Fibroblast of the aortic adventitia (primary cell): Measurements from ENCODE around the gene GRM5. TPM values are rescaled to one million over a fixed set of nuclear protein-coding genes. Genes with fewer than 3 reads are reported as not detected.
"Not testable (repeated sequence)": the region's sequence is repeated elsewhere in the genome, so short reads cannot be mapped to it uniquely, and the experiment has no call there.

ENCODE experiments used
- DNase-seq: peaks from one replicate; pipeline ENCODE4 v3.0.0-alpha.2; 2010; ENCODE audit warnings: low read depth
- H3K4me3 ChIP-seq: 2 replicates; pipeline ENCODE4 v1.5.1; 2011; ENCODE audit warnings: low read depth, mild to moderate bottlenecking, control low read depth, low read length, moderate library complexity
- total RNA-seq: library from RNA; depleted of rRNA; stranded (reverse); fragments of >200 nt; gene quantifications from 2 replicates; pipeline ENCODE4 v1.2.3, GENCODE V29; 2012; ENCODE audit warnings: low replicate concordance
- TF ChIP-seq, protein P1 (sequence below): IDR thresholded peaks from 2 replicates; pipeline ENCODE4 v1.5.1; 2011; ENCODE audit warnings: mild to moderate bottlenecking, low read length, control low read depth, inconsistent platforms; ENCODE audit not compliant: insufficient read depth

Gene GRM5
- total RNA-seq, 1 donor: under 0.01 TPM

DNA sequence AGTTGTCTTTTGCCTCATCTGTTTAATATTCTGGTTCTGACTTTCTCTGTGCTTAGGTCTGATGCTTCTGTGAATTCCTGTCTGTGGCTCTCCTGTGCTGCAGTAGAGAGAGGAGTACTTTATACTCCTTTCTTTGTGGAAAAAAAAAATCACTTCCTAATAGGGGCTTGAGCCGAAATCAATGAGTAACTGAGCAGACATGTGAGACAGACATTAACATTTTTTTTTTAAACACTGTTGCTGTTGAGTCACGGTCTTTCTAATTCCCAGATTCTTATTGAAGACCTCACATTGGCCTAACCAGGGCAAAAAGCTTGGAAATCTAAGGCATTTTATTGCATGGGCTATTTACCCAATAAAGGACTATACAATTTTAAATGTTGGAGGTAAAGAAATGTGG is 86.1 kb downstream of the GRM5 start:
- TF ChIP-seq, protein P1, sequence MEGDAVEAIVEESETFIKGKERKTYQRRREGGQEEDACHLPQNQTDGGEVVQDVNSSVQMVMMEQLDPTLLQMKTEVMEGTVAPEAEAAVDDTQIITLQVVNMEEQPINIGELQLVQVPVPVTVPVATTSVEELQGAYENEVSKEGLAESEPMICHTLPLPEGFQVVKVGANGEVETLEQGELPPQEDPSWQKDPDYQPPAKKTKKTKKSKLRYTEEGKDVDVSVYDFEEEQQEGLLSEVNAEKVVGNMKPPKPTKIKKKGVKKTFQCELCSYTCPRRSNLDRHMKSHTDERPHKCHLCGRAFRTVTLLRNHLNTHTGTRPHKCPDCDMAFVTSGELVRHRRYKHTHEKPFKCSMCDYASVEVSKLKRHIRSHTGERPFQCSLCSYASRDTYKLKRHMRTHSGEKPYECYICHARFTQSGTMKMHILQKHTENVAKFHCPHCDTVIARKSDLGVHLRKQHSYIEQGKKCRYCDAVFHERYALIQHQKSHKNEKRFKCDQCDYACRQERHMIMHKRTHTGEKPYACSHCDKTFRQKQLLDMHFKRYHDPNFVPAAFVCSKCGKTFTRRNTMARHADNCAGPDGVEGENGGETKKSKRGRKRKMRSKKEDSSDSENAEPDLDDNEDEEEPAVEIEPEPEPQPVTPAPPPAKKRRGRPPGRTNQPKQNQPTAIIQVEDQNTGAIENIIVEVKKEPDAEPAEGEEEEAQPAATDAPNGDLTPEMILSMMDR: no peak
- no peak overlapping the region for H3K4me3 ChIP-seq
- no peak for DNase-seq

DNA sequence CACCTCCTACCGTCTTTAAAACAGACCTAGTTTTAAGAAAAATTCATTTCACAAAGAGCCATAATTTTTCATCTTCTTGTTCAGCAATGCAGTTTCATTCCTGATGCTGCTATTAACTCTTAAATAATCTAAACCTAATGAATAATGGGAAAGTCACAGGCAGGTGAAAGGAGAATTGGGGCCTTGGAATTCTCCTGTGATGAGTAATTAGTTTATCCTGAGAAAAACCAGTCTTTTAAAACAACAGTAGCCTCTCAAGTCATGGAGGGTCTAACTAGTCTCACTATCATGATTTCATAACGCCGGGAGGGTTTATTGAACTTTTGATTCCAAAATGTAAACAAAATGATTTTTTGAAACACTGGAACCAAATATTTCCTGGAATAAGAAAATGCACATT is 86.8 kb downstream of the GRM5 start:
- DNase-seq, H3K4me3 ChIP-seq: not testable (repeated sequence)

DNA sequence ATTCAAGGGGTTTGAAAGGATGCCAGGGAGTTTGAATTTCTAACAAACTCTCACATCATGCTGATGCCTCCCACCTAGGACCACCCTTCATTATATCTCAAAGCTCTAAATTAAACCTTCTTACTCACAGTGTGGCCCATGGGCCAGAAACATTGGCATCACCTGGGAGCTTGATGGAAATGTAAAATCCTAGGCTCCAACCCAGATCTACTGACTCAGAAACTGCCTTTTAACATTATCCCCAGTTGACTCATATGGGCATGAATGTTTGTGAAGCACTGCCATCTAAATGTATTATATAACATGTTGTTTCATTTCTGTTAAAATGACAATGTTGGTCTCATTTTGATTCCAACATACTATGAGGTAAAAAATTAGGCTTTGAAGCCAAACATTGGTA is 90.3 kb downstream of the GRM5 start:
- H3K4me3 ChIP-seq, DNase-seq: not testable (repeated sequence)

DNA sequence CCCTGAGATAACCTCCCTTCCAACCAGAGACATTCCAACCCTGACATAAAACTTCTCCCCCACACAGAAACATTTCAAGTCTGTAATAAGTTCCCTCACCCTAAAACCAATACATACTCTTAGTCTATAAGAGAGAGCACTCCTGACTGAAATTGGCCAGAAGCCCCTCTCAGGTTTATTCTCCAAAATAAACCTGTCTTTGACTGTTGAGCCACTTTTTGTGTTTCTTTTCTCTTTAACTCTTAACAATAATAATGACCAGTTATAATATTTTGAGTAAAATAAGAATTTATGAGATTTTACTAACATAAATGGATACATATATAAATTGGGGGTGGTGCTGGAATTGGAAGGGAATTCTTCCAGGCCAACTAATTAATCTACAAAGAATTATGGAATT is 93.6 kb downstream of the GRM5 start:
- no peak overlapping the region for H3K4me3 ChIP-seq
- TF ChIP-seq, protein P1: no peak
- no peak for DNase-seq

DNA sequence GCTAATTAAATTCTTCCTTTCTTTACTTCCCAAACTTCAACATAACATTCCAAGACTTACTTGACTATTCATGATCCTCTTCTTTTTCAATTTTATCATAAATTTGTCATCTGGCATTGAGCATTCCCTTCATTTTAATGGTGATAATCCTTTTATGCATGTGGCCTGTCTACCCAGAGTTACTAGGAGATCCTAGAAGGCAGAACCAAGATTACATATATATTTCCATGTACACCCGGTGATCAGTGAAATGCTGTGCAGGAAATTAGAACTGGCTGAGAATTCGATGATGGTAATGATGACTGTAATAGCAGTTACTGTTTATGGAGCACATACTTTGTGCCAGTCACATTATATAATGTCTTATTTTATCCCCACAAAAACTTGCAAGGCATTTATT is 104.2 kb downstream of the GRM5 start:
- H3K4me3 ChIP-seq, DNase-seq: not testable (repeated sequence)

DNA sequence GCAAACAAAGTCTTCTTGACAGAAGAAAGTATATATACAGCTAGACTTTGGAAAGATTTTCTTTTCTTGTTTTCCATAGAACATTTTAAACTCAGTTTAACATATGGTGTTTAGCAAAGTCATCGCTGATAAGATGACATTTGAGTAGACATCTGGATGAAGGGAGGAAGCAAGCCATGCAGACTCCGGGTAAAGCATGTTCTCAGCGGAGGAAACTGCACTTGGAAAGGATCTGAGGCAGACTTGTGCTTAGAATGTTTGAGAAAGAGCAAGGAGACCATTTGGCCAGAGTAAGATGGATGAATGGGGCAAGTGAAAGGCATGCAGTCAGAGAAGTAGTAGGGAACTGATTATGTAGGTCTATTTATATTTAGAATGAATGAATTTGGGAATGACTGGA is 105.9 kb downstream of the GRM5 start:
- H3K4me3 ChIP-seq, DNase-seq: not testable (repeated sequence)

DNA sequence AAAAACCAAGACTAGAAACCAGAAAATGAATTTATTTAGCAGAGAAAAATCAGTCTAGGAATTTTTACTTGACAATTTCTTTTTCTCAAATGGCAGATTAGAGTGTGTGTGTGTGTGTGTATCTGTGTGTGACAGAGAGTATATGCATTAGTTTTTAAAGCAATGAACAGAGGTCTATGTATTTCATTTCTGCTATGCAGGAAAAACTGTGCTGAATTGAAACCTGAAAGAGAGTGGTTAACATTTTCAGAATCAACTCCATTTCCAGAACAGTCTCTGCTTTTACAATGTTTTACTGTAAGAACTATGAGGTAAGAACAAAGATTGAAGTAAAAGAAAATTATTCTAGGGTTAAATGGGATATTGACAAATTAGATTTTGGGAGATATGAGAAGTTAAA is 114.8 kb downstream of the GRM5 start:
- no peak overlapping the region for H3K4me3 ChIP-seq
- TF ChIP-seq, protein P1: no peak
- DNase-seq: no peak

DNA sequence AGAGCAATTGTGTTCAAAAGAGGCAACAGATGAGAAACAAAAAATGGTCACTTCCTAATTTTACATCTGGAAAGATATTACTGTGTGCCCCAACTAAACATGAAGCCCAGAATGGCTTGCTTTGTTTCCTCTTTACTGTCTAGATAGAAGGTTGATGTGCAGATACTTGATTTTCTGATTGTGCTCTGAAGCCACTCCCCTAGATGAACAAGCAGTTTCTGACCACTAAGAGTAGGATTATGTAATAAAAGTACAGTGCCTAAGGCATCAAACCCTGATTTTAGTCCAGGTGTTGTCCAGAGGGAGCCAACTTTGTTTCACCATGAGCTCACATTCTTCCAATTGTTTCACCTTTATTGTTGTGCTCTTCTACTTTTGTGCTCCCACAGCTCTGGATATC is 116.9 kb downstream of the GRM5 start:
- not testable (repeated sequence) for DNase-seq

DNA sequence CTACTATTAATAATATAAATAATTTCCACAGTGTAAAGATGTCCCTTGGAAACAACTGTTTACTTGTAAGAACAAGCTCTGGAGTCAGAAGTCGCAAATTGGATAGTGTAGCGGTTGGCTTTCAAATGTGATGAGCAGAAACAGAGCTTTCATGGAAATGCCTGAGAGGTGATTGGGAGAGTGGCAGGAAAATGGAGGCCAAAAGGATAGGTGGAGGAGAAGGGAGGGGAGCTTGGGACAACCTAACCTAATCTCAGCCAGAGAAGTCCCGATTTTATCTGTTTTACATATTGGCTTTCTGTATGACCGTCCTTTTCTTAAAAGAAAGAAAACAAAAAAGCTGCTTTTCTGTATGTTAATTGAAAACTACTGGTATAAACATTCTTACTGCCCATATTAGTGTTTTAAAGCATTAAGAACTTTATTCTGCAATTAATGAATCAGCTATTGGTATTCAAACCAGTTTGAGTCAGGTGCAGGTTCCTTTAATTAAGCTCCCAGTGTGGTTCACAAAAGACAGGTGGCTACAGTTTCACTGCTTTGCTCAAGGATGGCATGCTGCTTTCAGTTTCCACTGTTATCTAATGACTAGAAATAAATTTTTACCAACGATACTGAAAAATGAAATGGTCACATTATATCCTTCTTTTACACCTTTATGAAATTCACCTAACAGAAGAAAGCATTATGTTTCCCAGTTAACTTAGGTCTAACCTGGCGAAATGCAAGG is 117.8 kb downstream of the GRM5 start:
- H3K4me3 ChIP-seq, DNase-seq: not testable (repeated sequence)

More for the DNA sequence above, 116.9 kb downstream of the GRM5 start:
- H3K4me3 ChIP-seq: not testable (repeated sequence)

DNA sequence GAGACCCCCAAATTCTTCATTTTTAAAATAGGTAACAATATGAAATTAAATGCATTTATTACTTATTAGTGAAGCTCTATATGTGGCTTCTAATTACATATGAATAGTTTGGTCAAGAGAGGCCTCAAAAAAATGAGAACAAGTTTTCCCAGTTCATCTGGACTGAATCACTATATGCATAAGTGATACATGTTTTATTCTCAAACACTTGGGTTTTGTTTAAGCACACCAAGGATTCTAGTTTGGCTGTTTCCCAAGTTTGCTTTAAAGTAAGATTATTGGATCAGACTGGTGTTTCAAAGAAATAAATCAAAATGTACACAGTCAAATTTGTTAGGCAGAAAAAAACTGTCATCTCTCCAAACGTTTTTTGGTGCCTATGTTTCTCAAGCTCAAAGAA is 136.1 kb downstream of the GRM5 start:
- not testable (repeated sequence) for DNase-seq, H3K4me3 ChIP-seq

DNA sequence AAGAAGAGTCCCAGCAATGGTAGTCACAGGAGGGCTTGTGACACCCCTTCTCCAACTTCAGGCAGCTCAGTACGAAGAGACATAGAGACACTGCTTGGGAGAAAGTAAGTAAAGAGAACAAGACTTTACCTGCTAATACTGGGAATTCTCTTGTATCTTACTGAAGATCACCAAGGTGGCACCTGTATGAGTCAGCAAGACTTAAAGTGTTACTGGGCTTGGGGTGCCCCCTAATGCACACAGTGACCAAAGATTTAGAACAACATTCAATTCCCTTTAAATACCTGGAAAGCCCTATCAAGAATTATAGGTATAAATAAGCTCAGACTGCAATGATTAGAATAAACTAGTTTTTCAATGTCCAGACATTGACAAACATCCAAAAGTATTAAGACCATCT is 148.7 kb downstream of the GRM5 start:
- H3K4me3 ChIP-seq, DNase-seq: not testable (repeated sequence)
